Endothelial cell of umbilical vein (primary cell): ENCODE measurements around the gene PRR15L. TPM values are rescaled to one million over a fixed set of nuclear protein-coding genes. Genes with fewer than 3 reads are reported as not detected.

Experiments
- BruUV-seq: library from RNA; stranded (reverse); fragments of 400-500 nt; replicated peaks from 2 replicates; lab custom pipeline; 2021; lab: Mats Ljungman, UMichigan
- CTCF ChIA-PET: fragments of 300-600, 350-600 bp; sonication (Branson Sonifier 250); formaldehyde crosslinking; loops from one replicate; lab custom pipeline; 2021; ENCODE audit warnings: antibody characterized with exemption, inconsistent platforms; lab: Charles Lee
- POLR2A ChIA-PET: fragments of 300-600, 350-600 bp; sonication (Branson Sonifier 250); formaldehyde crosslinking; loops from one replicate; lab custom pipeline; 2021; ENCODE audit warnings: antibody characterized with exemption, inconsistent platforms; lab: Charles Lee
- DNase-seq: peaks from one replicate; pipeline ENCODE4 v3.0.0-alpha.2; 2011; ENCODE audit warnings: low read depth, low spot score
- FAIRE-seq: peaks from 2 replicates; lab custom pipeline; 2011; peaks lifted over from hg19 to GRCh38; lab: Jason Lieb, UNC
- H2AFZ ChIP-seq: 2 replicates; pipeline ENCODE4 v1.6.0; 2012; ENCODE audit warnings: low read depth, low read length, control low read depth, inconsistent platforms
- H3K27ac ChIP-seq: 2 replicates; pipeline ENCODE4 v1.5.1; 2011; ENCODE audit warnings: low read depth, mild to moderate bottlenecking, control low read depth, low read length, moderate library complexity; ENCODE audit not compliant: insufficient read depth
- H3K27me3 ChIP-seq, 2 experiments: 2 replicates each; pipeline versions ENCODE4 v1.6.0 to v1.6.1; 2011; ENCODE audit warnings: low read length in 2 of 2, mixed read lengths in 1 of 2; ENCODE audit not compliant: control insufficient read depth in 2 of 2, insufficient read depth in 2 of 2
- H3K36me3 ChIP-seq, 2 experiments: 2 replicates in 1 of 2; 3 replicates in 1 of 2; pipeline ENCODE4 v1.5.1; 2011; ENCODE audit warnings: low read length in 2 of 2, mild to moderate bottlenecking in 1 of 2, moderate library complexity in 1 of 2; ENCODE audit not compliant: control insufficient read depth in 2 of 2, insufficient read depth in 2 of 2; ENCODE audit errors: extremely low read depth in 1 of 2
- H3K4me1 ChIP-seq: 3 replicates; pipeline ENCODE4 v1.5.1; 2011; ENCODE audit warnings: mild to moderate bottlenecking, low read length; ENCODE audit not compliant: control insufficient read depth, insufficient read depth; ENCODE audit errors: extremely low read depth
- H3K4me2 ChIP-seq: 2 replicates; pipeline ENCODE4 v1.6.1; 2011; ENCODE audit warnings: low read length, control low read depth, mixed read lengths; ENCODE audit not compliant: insufficient read depth
- H3K4me3 ChIP-seq, 3 experiments: fragments of 200-600 bp in 1 of 3; sonication (generic), shearing (Covaris generic) in 1 of 3; replicated peaks in 1 of 3; 2 replicates each; pipeline ENCODE4 v1.5.1; 2011 to 2016; ENCODE audit warnings: control low read depth in 3 of 3, low read length in 3 of 3, mild to moderate bottlenecking in 2 of 3, inconsistent platforms in 1 of 3, low read depth in 1 of 3, moderate library complexity in 1 of 3; ENCODE audit not compliant: insufficient read depth in 1 of 3
- H3K79me2 ChIP-seq: 2 replicates; pipeline ENCODE4 v1.6.0; 2012; ENCODE audit warnings: low read length, inconsistent platforms; ENCODE audit not compliant: control insufficient read depth, insufficient read depth
- H3K9ac ChIP-seq: replicated peaks from 2 replicates; pipeline ENCODE3; 2011; ENCODE audit warnings: low read length, control low read depth; ENCODE audit not compliant: insufficient read depth; ENCODE audit errors: extremely low read depth
- H3K9me1 ChIP-seq: replicated peaks from 3 replicates; pipeline ENCODE4 v1.6.0; 2011; ENCODE audit warnings: mild to moderate bottlenecking, low read length; ENCODE audit not compliant: control insufficient read depth, insufficient read depth; ENCODE audit errors: extremely low read depth
- H3K9me3 ChIP-seq: replicated peaks from 2 replicates; pipeline ENCODE4 v1.5.1; 2012; ENCODE audit warnings: low read length, inconsistent platforms; ENCODE audit not compliant: control insufficient read depth, insufficient read depth
- H4K20me1 ChIP-seq: replicated peaks from 2 replicates; pipeline ENCODE3; 2011; ENCODE audit warnings: mild to moderate bottlenecking, low read length; ENCODE audit not compliant: control insufficient read depth, insufficient read depth; ENCODE audit errors: extremely low read depth
- CTCF ChIP-seq, 2 donors: IDR thresholded peaks; 1 replicate in 1 of 2; 2 replicates in 1 of 2; pipeline ENCODE4 v1.5.1; 2011; ENCODE audit warnings: low read length in 2 of 2, mild to moderate bottlenecking in 2 of 2, moderate library complexity in 2 of 2, control low read depth in 1 of 2, inconsistent platforms in 1 of 2, low read depth in 1 of 2; ENCODE audit not compliant: insufficient read depth in 1 of 2; ENCODE audit errors: extremely low read depth in 1 of 2
- FOS ChIP-seq: IDR thresholded peaks from 2 replicates; pipeline ENCODE4 v1.6.1; 2011; ENCODE audit warnings: mild to moderate bottlenecking, low read length, moderate library complexity, borderline replicate concordance; ENCODE audit not compliant: insufficient read depth
- MAX ChIP-seq: IDR thresholded peaks from 2 replicates; pipeline ENCODE4 v1.6.1; 2011; ENCODE audit not compliant: insufficient read depth, insufficient read length
- POLR2A ChIP-seq: IDR thresholded peaks from 2 replicates; pipeline ENCODE4 v1.6.1; 2012; ENCODE audit warnings: low read depth, mild to moderate bottlenecking, control low read depth, low read length
- POLR2AphosphoS5 ChIP-seq: IDR thresholded peaks from 2 replicates; pipeline ENCODE4 v1.6.1; 2012; ENCODE audit warnings: low read depth, mild to moderate bottlenecking, control low read depth, low read length, moderate library complexity; ENCODE audit not compliant: insufficient read depth
- dilution Hi-C: fragments of 300-500 bp; cut with MboI; formaldehyde crosslinking; loops from one replicate; pipeline ENCODE4 v1.15.0; 2019; ENCODE audit warnings: low sequenced_read_pairs; ENCODE audit not compliant: extremely low pct_ligation_motif_present
- intact Hi-C: fragments of 100-400 bp; cut with micrococcal nuclease; formaldehyde crosslinking; loops from one replicate; pipeline ENCODE4 v1.10.0; 2022
- polyA plus RNA-seq, 4 experiments: library from polyadenylated mRNA; depleted of rRNA in 3 of 4; stranded (reverse) in 3 of 4; unstranded in 1 of 4; fragments of >200 nt; gene quantifications; 2 replicates each; pipeline versions ENCODE4 v1.2.1 to v1.2.3, GENCODE V29; 2011 to 2012; ENCODE audit warnings: missing spikeins in 1 of 4
- total RNA-seq: library from RNA; stranded (reverse); gene quantifications from 2 replicates; pipeline ENCODE4 v1.2.3, GENCODE V29; 2021

Gene PRR15L
- total and polyA plus RNA-seq, 2 donors (not counting 3 experiments of a cell fraction or from before 2014, with no cell fraction given) = not detected

GRCh38 chr17:47993964-47994363, 36.3 kb upstream of the PRR15L start:
- BruUV-seq = no TSS peak
- Histone ChIP-seq H3K4me3 (no peak overlapping the region), H4K20me1 (no peaks in the 10 kb centered on the region), H3K79me2 (no peaks in the 10 kb centered on the region), H2AFZ (no peak overlapping the region), H3K27me3 (no peaks in the 10 kb centered on the region), H3K9me1 (no peaks in the 10 kb centered on the region), H3K36me3 (no peaks in the 10 kb centered on the region), H3K4me1 (no peaks in the 10 kb centered on the region), H3K9ac (no peak overlapping the region), H3K4me2 (no peak overlapping the region), H3K9me3 (no peaks in the 10 kb centered on the region), H3K27ac (no peak overlapping the region)
- DNase-seq (no peak), FAIRE-seq (no peak)
- TF ChIP-seq FOS = no peak
- TF ChIP-seq CTCF (IDR thresholded peaks at IDR 0.05; ENCODE audit: extremely low read depth in 1 of 2, insufficient read depth in 1 of 2, low read depth in 1 of 2, low read length in 2 of 2) = no peak
- TF ChIP-seq MAX = no peak
- no peak for TF ChIP-seq POLR2AphosphoS5
- TF ChIP-seq POLR2A = no peak
- POLR2A ChIA-PET = no interaction called here
- CTCF ChIA-PET = interaction anchor here (0.8 to 1.6 kb wide), 7 partner anchors 10 to 222 kb away, joined by 3 to 7 read pairs (median 4); partner anchors contain the start of gene CDK5RAP3
- intact Hi-C loops (no loop called here), dilution Hi-C loops (no loop called here)
